Activated CD4-positive, alpha-beta T cell treated with anti-CD3 and anti-CD28 coated beads, Interleukin-2, amount 10 ng/mL, durations not matched to agents 24 days and 14 days (primary cell): ENCODE data around the gene CAMSAP3. TPM values are rescaled to one million over a fixed set of nuclear protein-coding genes. Genes with fewer than 3 reads are reported as not detected.

Experiments
- DNase-seq: peaks from one replicate; pipeline ENCODE4 v3.0.0; 2022
- H3K27ac Mint-ChIP-seq: one replicate; pipeline ENCODE4 v1.8.0; 2022; ENCODE audit warnings: mild to moderate bottlenecking, mixed read lengths
- H3K27me3 Mint-ChIP-seq: one replicate; pipeline ENCODE4 v1.8.0; 2022; ENCODE audit warnings: mixed read lengths
- H3K36me3 Mint-ChIP-seq: one replicate; pipeline ENCODE4 v1.8.0; 2022; ENCODE audit warnings: low read depth, mild to moderate bottlenecking, mixed read lengths
- H3K4me1 Mint-ChIP-seq: one replicate; pipeline ENCODE4 v1.8.0; 2021; ENCODE audit warnings: mixed read lengths
- H3K4me3 Mint-ChIP-seq: one replicate; pipeline ENCODE4 v1.8.0; 2022; ENCODE audit warnings: mild to moderate bottlenecking, moderate library complexity, mixed read lengths
- H3K9me3 Mint-ChIP-seq: one replicate; pipeline ENCODE4 v1.8.0; 2021; ENCODE audit warnings: mixed read lengths
- intact Hi-C: fragments of 100-400 bp; cut with micrococcal nuclease; formaldehyde crosslinking; loops from one replicate; pipeline ENCODE4 v1.15.1; 2023
- total RNA-seq: library from RNA; stranded (reverse); gene quantifications from 2 replicates; pipeline ENCODE4 v1.2.3, GENCODE V29; 2022

The CAMSAP3 gene
- total RNA-seq, 1 donor from 2014 or later = 0.09 TPM

DNA sequence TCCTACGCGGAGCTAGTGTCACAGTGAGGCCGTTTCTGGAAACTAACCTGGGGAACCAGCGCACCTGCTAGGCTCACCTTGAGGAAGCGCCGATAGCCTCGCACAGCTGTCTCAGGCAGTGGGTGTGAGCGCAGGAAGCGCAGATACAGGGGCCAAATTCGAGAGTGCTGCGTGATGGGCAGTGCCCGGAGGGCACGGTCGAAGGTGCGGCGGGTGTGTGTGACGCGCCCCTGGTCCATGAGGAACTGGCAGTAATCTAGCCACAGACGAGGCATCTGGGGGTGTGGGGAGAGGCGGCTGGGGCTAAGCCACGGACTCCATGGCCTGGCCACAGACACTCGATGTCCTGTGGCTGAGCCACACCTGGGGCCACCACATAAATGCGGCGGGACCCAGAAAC lies 31.5 kb downstream of the CAMSAP3 start:
- Mint-ChIP-seq H3K27me3 (no peaks in the 10 kb centered on the region), H3K4me3 (no peak overlapping the region), H3K9me3 (no peaks in the 10 kb centered on the region), H3K4me1 (peaks cover 31% of the 10 kb centered on the region), H3K27ac (no peak overlapping the region), H3K36me3 (peaks cover 32% of the 10 kb centered on the region)
- no peak for DNase-seq
- intact Hi-C loops = loop anchor here (5.0 kb wide), 1 partner anchor 890 kb away; the partner anchor contains the start of genes GPR108 and TRIP10

DNA sequence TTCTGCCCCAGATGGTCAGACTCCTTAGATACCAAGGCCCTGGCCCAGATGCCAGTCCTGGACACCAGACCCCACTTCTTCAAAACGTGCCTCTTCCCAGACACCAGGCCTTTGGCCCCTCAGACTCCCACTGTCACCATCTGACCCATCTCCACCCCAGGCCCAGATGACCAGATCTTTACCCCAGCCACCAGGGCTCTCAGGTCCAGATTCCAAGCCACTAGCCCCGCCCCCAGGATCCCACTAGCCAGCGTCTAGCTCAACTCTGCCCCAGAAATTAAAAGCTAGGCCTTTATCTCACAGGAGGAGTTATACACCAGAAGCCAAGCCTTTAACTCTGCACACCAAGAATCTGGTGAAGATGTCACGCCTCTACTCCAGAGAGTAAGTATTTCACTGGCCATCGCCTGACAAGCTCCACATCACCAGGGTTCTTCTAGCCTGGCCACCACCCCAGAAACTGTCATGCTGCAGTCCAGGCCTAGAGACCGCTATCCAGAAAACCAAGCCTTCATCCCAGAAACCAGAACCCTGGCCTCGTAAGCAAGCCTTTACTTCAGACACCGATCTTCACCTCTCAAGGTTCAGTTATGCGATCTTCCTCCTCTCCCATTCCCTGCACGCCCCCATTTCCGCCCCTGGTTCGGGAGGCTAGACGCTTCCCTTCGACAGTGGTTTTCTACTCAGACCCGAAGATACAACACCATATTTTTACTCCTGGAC lies 33.1 kb downstream of the CAMSAP3 start:
- intact Hi-C loops = loop anchor here (1.0 to 5.0 kb wide), 3 partner anchors 52 to 891 kb away; partner anchors contain the start of genes GPR108, PNPLA6, TRAPPC5 and TRIP10
- Mint-ChIP-seq H3K36me3 (peaks cover 26% of the 10 kb centered on the region), H3K4me1 (peaks cover 31% of the 10 kb centered on the region), H3K27ac (peak overlapping the region; percentile 98), H3K9me3 (no peaks in the 10 kb centered on the region), H3K27me3 (no peaks in the 10 kb centered on the region), H3K4me3 (peak overlapping the region; percentile 94)
- no peak for DNase-seq

DNA sequence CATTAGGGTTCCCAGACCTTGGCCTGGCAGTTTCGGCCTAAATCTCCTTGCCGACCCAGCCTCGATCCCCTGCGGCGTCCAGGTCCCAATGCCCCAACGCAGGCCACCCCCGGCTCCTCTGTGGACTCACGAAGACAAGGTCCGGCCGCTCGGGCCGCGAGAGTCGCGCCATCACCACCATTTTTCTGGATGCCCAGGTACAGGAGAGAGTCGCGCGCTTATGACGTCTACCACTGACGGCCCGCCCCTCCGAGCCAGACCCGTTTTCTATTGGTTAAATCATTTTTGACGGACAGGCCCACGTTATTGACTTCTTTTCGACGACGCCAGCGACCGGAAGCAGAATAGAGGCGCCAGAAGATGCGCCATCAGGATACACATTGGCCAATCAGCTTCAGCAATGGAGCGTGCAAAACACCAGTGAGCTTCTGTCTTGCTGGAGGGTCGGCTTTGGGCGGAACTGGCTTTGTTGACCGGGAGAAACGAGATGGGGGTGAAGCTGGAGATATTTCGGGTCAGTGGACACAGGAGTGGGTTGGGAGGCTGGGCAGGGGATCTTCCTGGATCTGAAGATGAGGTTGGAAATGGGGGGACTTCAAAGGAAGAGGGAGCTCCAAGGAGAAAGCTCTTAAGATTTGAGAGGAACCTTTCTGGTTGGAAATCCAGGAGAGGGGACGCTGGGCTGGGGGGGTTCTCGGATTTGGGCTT lies 33.8 kb downstream of the CAMSAP3 start, which contains the start of the genes PET100 and XAB2:
Gene PET100 (plus strand): TSS at position 447 of the 708 bp plus-strand sequence. CDS start 41 bp downstream, at position 488.
Gene XAB2 (minus strand): TSS at position 199 of the 708 bp plus-strand sequence. CDS start 18 bp downstream, at position 181.
- intact Hi-C loops = loop anchor here (1.0 to 5.0 kb wide), 3 partner anchors 51 to 892 kb away; partner anchors contain the start of genes GPR108, PNPLA6, TRAPPC5 and TRIP10
- Mint-ChIP-seq H3K27ac (peak within 1 kb of the TSS; percentile 98), H3K27me3 (no peaks in the 10 kb centered on the region), H3K4me3 (peak within 1 kb of the TSS; percentile 94), H3K36me3 (peaks cover 24% of the 10 kb centered on the region), H3K4me1 (peaks cover 33% of the 10 kb centered on the region), H3K9me3 (no peaks in the 10 kb centered on the region)
- DNase-seq = peak; percentile 98

DNA sequence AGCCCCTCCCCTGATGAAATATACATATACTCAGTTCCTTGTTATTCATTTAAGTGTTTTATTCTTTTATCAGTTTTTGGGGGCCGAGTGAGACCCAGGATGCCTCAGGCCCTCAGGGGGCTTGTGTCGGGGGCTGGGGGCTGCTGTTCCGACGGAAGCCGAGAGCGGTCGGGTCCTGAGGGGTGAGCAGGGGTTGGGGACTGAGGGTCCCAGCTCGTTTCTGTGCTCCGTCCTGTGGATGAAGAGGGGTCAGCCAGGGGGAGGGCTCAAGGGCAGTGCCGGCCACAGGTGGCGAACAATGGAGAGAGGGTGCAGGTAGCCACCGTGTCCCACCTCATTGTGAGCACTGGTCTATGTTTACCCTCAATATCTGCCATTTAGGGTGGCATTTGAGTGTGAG lies 35.9 kb downstream of the CAMSAP3 start:
- Mint-ChIP-seq H3K27me3 (no peaks in the 10 kb centered on the region), H3K36me3 (peaks cover 18% of the 10 kb centered on the region), H3K4me1 (peaks cover 41% of the 10 kb centered on the region), H3K9me3 (no peaks in the 10 kb centered on the region), H3K4me3 (no peak overlapping the region), H3K27ac (no peak overlapping the region)
- DNase-seq = no peak
- intact Hi-C loops = no loop called here

DNA sequence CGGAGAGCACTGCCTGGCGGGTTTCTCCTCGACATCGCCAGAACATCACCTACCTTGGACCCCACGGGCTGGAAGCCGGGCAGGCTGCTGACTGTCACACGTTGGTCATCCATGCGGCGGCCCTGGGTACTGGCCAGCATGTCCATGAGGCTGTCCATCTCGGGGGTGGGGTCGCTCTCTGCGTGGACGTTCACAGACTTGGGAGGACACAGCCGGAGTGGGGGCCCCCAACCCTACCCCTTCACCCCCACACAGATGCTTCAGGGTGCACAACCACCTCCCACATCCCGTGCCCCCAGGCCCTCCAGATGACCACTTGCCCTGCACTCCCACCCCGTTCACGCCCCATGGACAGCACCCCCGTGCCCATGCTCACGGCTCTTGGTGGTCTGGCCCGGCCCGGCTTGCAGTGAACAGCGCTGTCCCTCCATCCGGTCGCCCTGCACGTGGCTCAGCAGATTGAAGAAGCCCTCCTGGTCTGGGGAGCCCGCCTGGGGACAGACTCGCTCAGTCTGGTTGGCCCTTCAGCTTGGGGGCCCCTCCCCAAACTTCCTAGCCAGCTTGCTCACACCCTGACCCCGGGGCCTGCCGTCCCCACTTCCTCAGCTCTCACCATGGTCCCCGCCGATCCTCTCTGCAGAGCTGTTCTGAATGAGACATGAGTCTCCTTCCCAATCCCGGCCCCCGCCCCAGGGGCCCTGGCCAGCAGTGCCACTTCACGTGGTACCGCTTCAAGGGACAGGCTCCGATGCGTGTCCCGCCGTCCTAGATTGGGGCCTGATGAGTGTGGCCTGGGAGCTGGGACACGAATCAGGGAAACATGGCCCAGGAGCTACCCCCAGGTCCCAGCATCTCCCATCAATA lies 36.9 kb downstream of the CAMSAP3 start:
- peaks cover 12% of the 10 kb centered on the region for H3K36me3 Mint-ChIP-seq
- intact Hi-C loops = no loop called here
- peaks cover 41% of the 10 kb centered on the region for H3K4me1 Mint-ChIP-seq
- H3K9me3 Mint-ChIP-seq = no peaks in the 10 kb centered on the region
- peak overlapping the region; percentile 43 for H3K4me3 Mint-ChIP-seq
- DNase-seq = no peak
- no peak overlapping the region for H3K27ac Mint-ChIP-seq
- no peaks in the 10 kb centered on the region for H3K27me3 Mint-ChIP-seq

DNA sequence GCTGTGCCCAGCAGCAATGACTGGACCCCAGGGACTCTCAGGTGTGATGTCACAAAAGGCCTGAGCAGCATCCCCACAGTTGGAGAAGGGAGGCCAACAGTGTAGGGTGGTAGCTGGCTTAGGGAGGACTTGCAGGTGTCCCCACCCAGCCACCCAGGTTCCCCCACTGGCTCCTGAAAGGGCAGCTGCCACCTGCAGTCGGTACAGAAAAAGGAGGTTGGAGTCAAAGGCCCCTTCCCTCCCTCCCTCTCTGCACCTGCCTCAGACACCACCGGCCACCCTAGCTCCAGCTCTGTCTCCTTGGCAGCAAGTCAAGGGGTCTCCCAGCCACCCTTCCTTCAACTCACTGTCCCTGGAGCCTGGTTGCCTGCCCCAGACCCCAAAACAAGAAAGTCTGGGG lies 38.0 kb downstream of the CAMSAP3 start, which contains the start of gene PCP2:
Gene PCP2 (minus strand): TSS at position 22 of the 400 bp plus-strand sequence. CDS start 262 bp downstream, outside the sequence.
- no peak for DNase-seq
- no peak within 1 kb of the TSS for H3K27ac Mint-ChIP-seq
- H3K27me3 Mint-ChIP-seq = no peaks in the 10 kb centered on the region
- no peaks in the 10 kb centered on the region for H3K9me3 Mint-ChIP-seq
- H3K4me1 Mint-ChIP-seq = peaks cover 34% of the 10 kb centered on the region
- H3K4me3 Mint-ChIP-seq = peak within 1 kb of the TSS; percentile 43
- peaks cover 10% of the 10 kb centered on the region for H3K36me3 Mint-ChIP-seq
- intact Hi-C loops = no loop called here

DNA sequence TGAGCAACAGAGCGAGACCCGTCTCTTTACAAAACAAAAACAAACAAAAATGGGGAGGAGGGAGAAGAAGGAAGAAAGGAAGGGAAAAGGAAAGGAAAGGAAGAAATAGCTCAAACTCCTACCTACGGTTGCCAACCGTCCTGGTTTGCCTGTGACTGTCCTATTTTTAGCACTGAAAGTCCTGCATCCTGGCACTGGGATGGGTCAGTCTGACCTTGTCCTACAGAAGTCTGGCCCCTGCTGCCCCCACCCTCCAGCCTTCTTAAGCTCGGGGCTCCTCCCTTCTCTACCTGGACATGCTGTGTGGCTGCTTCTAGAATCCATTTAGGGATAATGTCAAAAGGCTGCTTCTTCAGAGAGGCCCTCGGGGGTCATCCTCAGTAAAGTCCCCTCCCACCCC lies 40.0 kb downstream of the CAMSAP3 start:
- no peaks in the 10 kb centered on the region for H3K27me3 Mint-ChIP-seq
- H3K27ac Mint-ChIP-seq = no peak overlapping the region
- peaks cover 29% of the 10 kb centered on the region for H3K4me1 Mint-ChIP-seq
- DNase-seq = no peak
- intact Hi-C loops = no loop called here
- peaks cover 18% of the 10 kb centered on the region for H3K36me3 Mint-ChIP-seq
- H3K4me3 Mint-ChIP-seq = peak overlapping the region; percentile 86
- H3K9me3 Mint-ChIP-seq = no peaks in the 10 kb centered on the region

DNA sequence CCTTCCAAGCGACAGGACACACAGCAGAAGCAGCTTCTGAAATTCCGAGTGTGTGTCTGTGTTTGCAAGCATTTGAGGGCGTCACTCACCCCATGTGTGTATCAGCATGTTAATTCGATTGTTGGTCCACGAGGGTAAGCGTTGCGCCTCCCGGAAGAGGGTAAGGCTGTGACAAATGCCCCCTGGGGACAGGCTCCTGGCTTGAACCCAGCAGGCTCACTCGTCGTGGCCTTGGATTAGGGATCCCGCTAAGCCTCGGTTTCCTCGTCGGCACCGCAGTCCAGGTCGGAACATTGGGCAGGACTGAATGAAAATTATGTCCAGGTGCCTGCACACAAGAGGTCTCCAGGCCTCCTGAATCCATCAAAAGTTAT lies 40.6 kb downstream of the CAMSAP3 start:
- Mint-ChIP-seq H3K4me1 (peaks cover 27% of the 10 kb centered on the region), H3K9me3 (no peaks in the 10 kb centered on the region), H3K36me3 (peaks cover 18% of the 10 kb centered on the region), H3K4me3 (peak overlapping the region; percentile 86), H3K27ac (peak overlapping the region; percentile 89), H3K27me3 (no peaks in the 10 kb centered on the region)
- DNase-seq = no peak
- intact Hi-C loops = no loop called here

DNA sequence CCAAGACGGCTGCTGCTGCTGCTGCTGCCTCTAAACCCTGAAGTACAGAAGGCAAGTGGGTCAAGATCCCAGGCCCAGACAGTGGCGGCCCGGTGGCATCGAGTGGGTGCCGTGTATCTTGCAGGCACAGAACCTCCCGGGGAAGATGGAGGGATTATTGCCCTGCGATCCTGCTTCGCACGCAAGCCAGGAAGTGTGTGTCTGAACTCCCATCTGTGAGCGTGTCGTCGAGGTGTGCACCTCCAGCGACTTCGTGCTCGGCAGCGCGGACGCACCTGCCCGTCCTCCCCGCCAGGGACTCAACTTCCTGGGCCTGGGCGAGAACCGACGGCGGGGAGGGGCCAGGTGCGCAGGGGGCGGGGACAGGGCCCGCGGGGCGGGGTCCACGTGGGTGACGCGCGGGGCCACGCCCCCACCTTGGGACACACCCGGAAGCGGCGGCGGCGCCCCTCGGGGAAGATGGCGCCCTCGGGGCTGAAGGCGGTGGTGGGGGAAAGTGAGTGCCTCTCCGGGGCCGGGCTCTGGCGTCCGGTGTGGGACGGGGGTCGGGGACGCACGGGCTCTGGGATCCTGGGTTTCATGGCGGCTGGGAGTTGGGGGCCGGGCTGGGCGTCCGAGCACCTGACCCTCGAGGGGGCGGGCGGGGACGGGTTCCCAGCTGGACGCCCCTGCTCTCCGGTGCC lies 41.2 kb downstream of the CAMSAP3 start, which contains the start of gene STXBP2:
Gene STXBP2 (plus strand): TSS at position 420 of the 683 bp plus-strand sequence. CDS start 40 bp downstream, at position 460.
- peaks cover 18% of the 10 kb centered on the region for H3K36me3 Mint-ChIP-seq
- intact Hi-C loops = no loop called here
- peaks cover 25% of the 10 kb centered on the region for H3K4me1 Mint-ChIP-seq
- H3K4me3 Mint-ChIP-seq = peak within 1 kb of the TSS; percentile 86
- H3K27ac Mint-ChIP-seq = peak within 1 kb of the TSS; percentile 89
- H3K9me3 Mint-ChIP-seq = no peaks in the 10 kb centered on the region
- H3K27me3 Mint-ChIP-seq = no peaks in the 10 kb centered on the region
- DNase-seq = peak; percentile 96

DNA sequence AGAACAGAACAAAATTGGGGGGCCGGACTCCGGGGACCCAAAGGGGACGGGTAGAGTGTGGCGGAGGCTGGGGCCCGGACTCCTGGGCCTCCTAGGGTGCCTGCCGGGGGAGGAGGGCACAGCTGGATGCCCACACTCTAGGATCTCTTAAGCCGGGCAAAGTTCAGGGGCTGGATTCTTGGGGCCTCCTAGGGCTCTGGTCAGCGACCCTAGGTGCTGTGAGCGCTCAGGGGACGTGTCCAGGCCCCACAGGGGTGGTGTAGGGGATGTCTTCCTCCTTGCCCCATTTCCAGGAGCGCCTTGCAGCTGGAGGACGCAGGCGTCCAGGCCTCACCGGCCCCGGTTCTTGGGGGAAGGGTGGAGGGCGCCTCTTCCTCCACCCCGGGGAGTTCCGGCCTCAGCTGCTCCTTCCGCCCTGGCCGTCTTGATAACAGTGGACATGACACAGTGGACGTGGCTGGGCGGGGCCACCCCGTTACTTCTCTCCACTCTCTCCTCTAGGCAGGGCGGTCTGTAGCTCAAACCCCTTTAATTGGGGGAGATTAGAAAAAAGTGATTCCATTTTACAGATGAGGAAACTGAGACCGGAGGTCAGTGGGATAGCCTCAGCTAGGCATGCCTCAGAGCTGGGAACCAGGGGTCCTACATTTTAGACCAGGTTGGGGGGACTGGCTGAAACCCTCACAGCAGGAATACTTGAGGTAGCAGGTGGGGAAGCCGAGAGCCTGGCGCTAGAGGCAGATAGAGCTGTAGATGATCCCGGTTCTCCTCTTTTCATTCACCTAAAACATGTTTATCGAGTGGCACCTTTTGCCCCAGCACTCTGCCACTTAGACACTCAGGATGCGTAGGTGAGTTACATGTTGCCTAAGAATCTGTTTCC lies 42.0 kb downstream of the CAMSAP3 start:
- no peaks in the 10 kb centered on the region for H3K27me3 Mint-ChIP-seq
- H3K4me1 Mint-ChIP-seq = peaks cover 25% of the 10 kb centered on the region
- peak overlapping the region; percentile 89 for H3K27ac Mint-ChIP-seq
- DNase-seq = no peak
- intact Hi-C loops = no loop called here
- H3K36me3 Mint-ChIP-seq = peaks cover 22% of the 10 kb centered on the region
- no peaks in the 10 kb centered on the region for H3K9me3 Mint-ChIP-seq
- H3K4me3 Mint-ChIP-seq = peak overlapping the region; percentile 86

DNA sequence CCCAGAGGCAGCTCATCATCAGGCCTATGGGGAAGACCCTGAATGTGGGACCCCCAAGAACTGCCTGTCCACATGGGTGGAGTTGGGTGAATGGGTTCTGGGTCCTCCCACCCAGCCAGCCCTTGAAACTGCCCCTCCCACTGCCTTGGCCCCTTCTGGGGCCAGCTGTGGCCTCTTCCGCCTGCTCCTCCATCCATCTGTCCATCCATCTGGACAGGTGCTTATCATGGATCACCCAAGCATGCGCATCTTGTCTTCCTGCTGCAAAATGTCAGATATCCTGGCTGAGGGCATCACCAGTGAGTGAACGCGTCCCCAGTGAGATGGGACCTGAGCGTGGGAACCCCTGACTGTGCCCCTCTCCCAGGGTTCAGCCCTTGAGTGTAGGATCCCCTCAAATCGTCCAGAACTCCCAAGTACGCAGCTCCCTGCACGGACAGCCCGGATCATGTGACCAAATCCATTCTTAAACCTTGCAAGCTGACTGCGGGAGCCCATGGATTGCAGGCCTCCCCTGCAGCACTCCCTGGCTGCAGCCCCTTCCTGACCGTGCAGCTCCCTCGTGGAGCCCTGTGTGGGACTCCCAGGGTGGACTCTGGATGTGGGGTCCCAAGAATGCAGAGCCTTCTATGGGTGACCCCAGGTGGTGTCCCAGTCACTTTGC lies 43.3 kb downstream of the CAMSAP3 start:
- Mint-ChIP-seq H3K4me1 (peaks cover 25% of the 10 kb centered on the region), H3K27ac (peak overlapping the region; percentile 8), H3K36me3 (peaks cover 28% of the 10 kb centered on the region), H3K27me3 (no peaks in the 10 kb centered on the region), H3K9me3 (no peaks in the 10 kb centered on the region), H3K4me3 (peak overlapping the region; percentile 55)
- no peak for DNase-seq
- intact Hi-C loops = no loop called here
